ENCODE results near the gene KCTD7. TPM values are rescaled to one million over a fixed set of nuclear protein-coding genes. Genes with fewer than 3 reads are reported as not detected.
A peak's percentile ranks its signal among the peaks of the same experiment; 100 is the strongest.
"Not testable (repeated sequence)": the region's sequence is repeated elsewhere in the genome, so short reads cannot be mapped to it uniquely, and the experiment has no call there.

Gene KCTD7
- polyA plus RNA-seq (79.4 and 89.4 TPM in 2 replicates), polyA minus RNA-seq (53.3 and 62.5 TPM in 2 replicates)

DNA sequence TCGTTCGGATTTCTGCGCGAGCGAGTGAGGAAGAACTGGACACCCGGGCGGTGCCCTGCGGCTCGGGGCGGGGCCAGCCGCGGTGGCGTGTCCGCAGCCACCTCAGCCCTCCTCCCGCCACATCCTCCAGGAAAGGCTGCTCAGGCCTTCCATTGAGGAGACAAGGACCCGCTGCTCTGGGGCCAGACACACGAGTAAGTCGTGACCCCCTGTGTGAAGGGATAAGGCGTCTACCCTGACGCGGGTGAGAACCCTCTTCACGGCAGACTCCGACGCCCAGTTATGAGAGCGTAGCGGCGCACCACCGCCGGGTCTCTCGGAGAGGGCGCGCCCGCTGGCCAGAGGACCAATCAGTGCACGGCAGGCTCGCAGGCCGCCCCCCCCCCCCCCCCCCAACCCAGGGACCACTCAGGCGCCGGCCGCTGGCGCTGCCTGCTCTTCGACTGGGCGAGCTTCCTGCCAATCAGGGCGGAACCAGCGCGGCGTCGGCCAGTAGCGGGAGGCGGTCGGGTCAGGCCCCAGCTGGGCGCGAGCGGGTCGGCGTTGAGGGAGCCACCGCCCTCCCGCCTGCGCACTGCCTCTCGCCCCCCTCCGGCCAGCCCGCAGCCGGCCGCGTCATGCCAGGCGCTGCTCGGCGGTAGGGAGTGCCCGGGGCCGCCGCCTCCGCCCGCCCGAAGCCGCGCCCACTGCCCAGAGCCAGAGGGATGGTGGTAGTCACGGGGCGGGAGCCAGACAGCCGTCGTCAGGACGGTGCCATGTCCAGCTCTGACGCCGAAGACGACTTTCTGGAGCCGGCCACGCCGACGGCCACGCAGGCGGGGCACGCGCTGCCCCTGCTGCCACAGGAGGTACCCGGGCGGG, at the start of gene KCTD7:
Gene KCTD7, plus strand, starts transcription at position 521 of the 861 bp plus-strand sequence. Its CDS starts 184 bp downstream, at position 705.
- Histone ChIP-seq H3K36me3 (ENCODE audit: insufficient read depth, low read length) (no peaks in the 10 kb centered on the region), H3K9me2 (ENCODE audit: insufficient read depth, low read length) (no peaks in the 10 kb centered on the region), H2AFZ (ENCODE audit: low read depth, low read length) (peak within 1 kb of the TSS; percentile 86), H3K4me3 (ENCODE audit: low read length) (peak within 1 kb of the TSS; percentile 91), H4K20me1 (ENCODE audit: insufficient read depth) (no peaks in the 10 kb centered on the region), H3K27ac (ENCODE audit: low read length) (peak within 1 kb of the TSS; percentile 91), H3K9ac (ENCODE audit: low read length) (peak within 1 kb of the TSS; percentile 90), H3K27me3 (ENCODE audit: insufficient read depth, low read depth, low read length) (no peaks in the 10 kb centered on the region), H3K4me2 (ENCODE audit: low read length) (peak within 1 kb of the TSS; percentile 93), H3F3A (ENCODE audit: insufficient read depth, low read length, poor library complexity, severe bottlenecking) (no peaks in the 10 kb centered on the region), H3K79me2 (replicated peaks; ENCODE audit: insufficient read depth, low read length) (peaks cover 18% of the 10 kb centered on the region), H3K9me3 (ENCODE audit: low read length) (no peaks in the 10 kb centered on the region)
- TF ChIP-seq, protein P1, sequence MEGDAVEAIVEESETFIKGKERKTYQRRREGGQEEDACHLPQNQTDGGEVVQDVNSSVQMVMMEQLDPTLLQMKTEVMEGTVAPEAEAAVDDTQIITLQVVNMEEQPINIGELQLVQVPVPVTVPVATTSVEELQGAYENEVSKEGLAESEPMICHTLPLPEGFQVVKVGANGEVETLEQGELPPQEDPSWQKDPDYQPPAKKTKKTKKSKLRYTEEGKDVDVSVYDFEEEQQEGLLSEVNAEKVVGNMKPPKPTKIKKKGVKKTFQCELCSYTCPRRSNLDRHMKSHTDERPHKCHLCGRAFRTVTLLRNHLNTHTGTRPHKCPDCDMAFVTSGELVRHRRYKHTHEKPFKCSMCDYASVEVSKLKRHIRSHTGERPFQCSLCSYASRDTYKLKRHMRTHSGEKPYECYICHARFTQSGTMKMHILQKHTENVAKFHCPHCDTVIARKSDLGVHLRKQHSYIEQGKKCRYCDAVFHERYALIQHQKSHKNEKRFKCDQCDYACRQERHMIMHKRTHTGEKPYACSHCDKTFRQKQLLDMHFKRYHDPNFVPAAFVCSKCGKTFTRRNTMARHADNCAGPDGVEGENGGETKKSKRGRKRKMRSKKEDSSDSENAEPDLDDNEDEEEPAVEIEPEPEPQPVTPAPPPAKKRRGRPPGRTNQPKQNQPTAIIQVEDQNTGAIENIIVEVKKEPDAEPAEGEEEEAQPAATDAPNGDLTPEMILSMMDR (IDR thresholded peaks at IDR 0.05; ENCODE audit: poor library complexity, severe bottlenecking), result peak; percentile 7
- TF ChIP-seq EZH2 (IDR thresholded peaks at IDR 0.05; ENCODE audit: borderline replicate concordance, insufficient read depth, low read length, poor library complexity, severe bottlenecking) (no peak), TAF1 (IDR thresholded peaks at IDR 0.05; ENCODE audit: low read depth) (peak; percentile 95), EP300 (conservative IDR thresholded peaks at IDR 0.05; ENCODE audit: poor library complexity, severe bottlenecking) (peak; percentile 26), POLR2AphosphoS5 (IDR thresholded peaks at IDR 0.05) (peak; percentile 97), SMC3 (conservative IDR thresholded peaks at IDR 0.05; ENCODE audit: poor library complexity) (peak; percentile 34), MXI1 (conservative IDR thresholded peaks at IDR 0.05; ENCODE audit: poor library complexity, severe bottlenecking) (peak; percentile 80), RAD21 (conservative IDR thresholded peaks at IDR 0.05) (peak; percentile 4)
- TF ChIP-seq, protein P2, sequence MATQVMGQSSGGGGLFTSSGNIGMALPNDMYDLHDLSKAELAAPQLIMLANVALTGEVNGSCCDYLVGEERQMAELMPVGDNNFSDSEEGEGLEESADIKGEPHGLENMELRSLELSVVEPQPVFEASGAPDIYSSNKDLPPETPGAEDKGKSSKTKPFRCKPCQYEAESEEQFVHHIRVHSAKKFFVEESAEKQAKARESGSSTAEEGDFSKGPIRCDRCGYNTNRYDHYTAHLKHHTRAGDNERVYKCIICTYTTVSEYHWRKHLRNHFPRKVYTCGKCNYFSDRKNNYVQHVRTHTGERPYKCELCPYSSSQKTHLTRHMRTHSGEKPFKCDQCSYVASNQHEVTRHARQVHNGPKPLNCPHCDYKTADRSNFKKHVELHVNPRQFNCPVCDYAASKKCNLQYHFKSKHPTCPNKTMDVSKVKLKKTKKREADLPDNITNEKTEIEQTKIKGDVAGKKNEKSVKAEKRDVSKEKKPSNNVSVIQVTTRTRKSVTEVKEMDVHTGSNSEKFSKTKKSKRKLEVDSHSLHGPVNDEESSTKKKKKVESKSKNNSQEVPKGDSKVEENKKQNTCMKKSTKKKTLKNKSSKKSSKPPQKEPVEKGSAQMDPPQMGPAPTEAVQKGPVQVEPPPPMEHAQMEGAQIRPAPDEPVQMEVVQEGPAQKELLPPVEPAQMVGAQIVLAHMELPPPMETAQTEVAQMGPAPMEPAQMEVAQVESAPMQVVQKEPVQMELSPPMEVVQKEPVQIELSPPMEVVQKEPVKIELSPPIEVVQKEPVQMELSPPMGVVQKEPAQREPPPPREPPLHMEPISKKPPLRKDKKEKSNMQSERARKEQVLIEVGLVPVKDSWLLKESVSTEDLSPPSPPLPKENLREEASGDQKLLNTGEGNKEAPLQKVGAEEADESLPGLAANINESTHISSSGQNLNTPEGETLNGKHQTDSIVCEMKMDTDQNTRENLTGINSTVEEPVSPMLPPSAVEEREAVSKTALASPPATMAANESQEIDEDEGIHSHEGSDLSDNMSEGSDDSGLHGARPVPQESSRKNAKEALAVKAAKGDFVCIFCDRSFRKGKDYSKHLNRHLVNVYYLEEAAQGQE (IDR thresholded peaks at IDR 0.05; ENCODE audit: borderline replicate concordance), result peak; percentile 91

DNA sequence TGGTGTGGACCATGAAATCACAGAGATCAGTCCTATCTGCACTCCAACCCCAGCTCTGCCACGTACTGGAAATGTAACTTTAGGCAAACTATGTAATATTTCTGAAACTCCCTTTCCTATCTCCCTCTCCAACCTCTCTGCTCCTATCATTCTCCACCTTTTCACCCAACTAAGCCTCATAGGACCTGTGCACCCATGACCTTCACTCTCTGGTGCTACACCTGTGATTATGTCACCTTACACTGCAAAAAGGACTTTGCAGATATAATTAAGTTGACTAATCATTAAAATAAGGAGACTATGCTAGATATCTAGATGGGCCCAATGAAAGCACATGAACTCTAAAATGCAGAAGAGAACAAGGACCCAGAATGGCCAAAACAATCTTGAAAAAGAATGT, 48.3 kb upstream of the KCTD7 start:
- not testable (repeated sequence) for H3K4me3 ChIP-seq (ENCODE audit: low read length); H3K27ac ChIP-seq (ENCODE audit: low read length); H3F3A ChIP-seq (ENCODE audit: insufficient read depth, low read length, poor library complexity, severe bottlenecking); H3K9ac ChIP-seq (ENCODE audit: low read length); H3K9me3 ChIP-seq (ENCODE audit: low read length); H2AFZ ChIP-seq (ENCODE audit: low read depth, low read length); H3K27me3 ChIP-seq (ENCODE audit: insufficient read depth, low read depth, low read length); H3K4me2 ChIP-seq (ENCODE audit: low read length); H3K9me2 ChIP-seq (ENCODE audit: insufficient read depth, low read length); H3K36me3 ChIP-seq (ENCODE audit: insufficient read depth, low read length); H4K20me1 ChIP-seq (ENCODE audit: insufficient read depth)
- H3K79me2 ChIP-seq (replicated peaks; ENCODE audit: insufficient read depth, low read length), result peaks cover 40% of the 10 kb centered on the region

DNA sequence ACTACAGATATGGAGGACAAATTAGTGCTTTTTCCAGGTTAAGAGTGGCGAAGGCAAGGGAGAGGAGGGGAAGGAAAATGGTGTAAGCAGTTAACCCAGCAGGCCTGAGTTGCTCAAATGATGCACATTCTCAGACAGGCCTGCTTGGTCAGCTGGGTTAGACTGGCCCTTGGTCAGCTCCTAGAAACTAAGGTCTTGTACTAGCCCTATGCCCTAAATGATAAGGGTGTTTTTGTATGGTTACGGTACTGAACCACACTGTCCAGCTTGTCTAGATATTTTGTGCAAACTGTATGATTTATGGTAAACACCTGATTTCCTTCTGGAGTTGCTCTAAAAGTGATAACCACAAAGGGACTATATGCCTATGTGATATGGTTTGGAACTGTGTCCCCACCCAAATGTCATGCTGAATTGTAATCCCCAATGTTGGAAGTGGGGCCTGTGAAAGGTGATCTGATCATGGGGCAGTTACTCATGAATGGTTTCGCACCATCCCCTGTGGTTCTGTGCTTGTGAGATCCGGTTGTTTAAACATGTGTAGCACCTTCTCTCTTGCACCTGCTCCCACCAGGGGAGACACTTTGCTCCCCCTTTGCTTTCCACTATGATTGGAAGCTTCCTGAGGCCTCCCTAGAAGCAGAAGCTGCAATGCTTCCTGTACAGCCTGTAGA, 45.7 kb upstream of the KCTD7 start:
- not testable (repeated sequence) for H3K36me3 ChIP-seq (ENCODE audit: insufficient read depth, low read length); H3K4me3 ChIP-seq (ENCODE audit: low read length); H3K9me2 ChIP-seq (ENCODE audit: insufficient read depth, low read length)

More for the DNA sequence above, 45.7 kb upstream of the KCTD7 start:
- not testable (repeated sequence) for H3K9me3 ChIP-seq (ENCODE audit: low read length); H2AFZ ChIP-seq (ENCODE audit: low read depth, low read length); H3K27ac ChIP-seq (ENCODE audit: low read length); H3K4me2 ChIP-seq (ENCODE audit: low read length); H3F3A ChIP-seq (ENCODE audit: insufficient read depth, low read length, poor library complexity, severe bottlenecking); H3K9ac ChIP-seq (ENCODE audit: low read length); H4K20me1 ChIP-seq (ENCODE audit: insufficient read depth); H3K27me3 ChIP-seq (ENCODE audit: insufficient read depth, low read depth, low read length)
- H3K79me2 ChIP-seq (replicated peaks; ENCODE audit: insufficient read depth, low read length), result peaks cover 51% of the 10 kb centered on the region
